Endothelial cell of hepatic sinusoid (primary cell): ENCODE measurements around the gene TRPM2.

Experiments used
- in situ Hi-C: cut with HindIII; loops from 2 replicates; pipeline ENCODE4 v1.10.0; 2017; ENCODE audit warnings: low sequenced_read_pairs

The TRPM2 gene

GRCh38 chr21:44370786-44371410, 17.5 kb downstream of the TRPM2 start:
- in situ Hi-C loops: no loop called here

- in situ Hi-C loops: no loop called here
Measured at GRCh38 chr21:44371596-44371995, 18.2 kb downstream of the TRPM2 start.

GRCh38 chr21:44372616-44373015, 19.2 kb downstream of the TRPM2 start:
- in situ Hi-C loops: no loop called here

- in situ Hi-C loops: loop anchor here (25.0 kb wide), 1 partner anchor 113 kb away; no protein-coding TSS in a partner anchor
Measured at GRCh38 chr21:44374601-44375280, 21.3 kb downstream of the TRPM2 start.

- in situ Hi-C loops: loop anchor here (25.0 kb wide), 1 partner anchor 112 kb away; no protein-coding TSS in a partner anchor
Measured at GRCh38 chr21:44375281-44375651, 21.8 kb downstream of the TRPM2 start.

- in situ Hi-C loops: loop anchor here (25.0 kb wide), 1 partner anchor 112 kb away; no protein-coding TSS in a partner anchor
Measured at GRCh38 chr21:44375761-44376241, 22.4 kb downstream of the TRPM2 start.

- in situ Hi-C loops: loop anchor here (25.0 kb wide), 1 partner anchor 111 kb away; no protein-coding TSS in a partner anchor
Measured at GRCh38 chr21:44376606-44377005, 23.2 kb downstream of the TRPM2 start.

GRCh38 chr21:44377201-44377921, 23.9 kb downstream of the TRPM2 start:
- in situ Hi-C loops: loop anchor here (25.0 kb wide), 1 partner anchor 110 kb away; no protein-coding TSS in a partner anchor

- in situ Hi-C loops: loop anchor here (25.0 kb wide), 1 partner anchor 109 kb away; no protein-coding TSS in a partner anchor
Measured at GRCh38 chr21:44377922-44378645, 24.7 kb downstream of the TRPM2 start.

GRCh38 chr21:44378646-44379514, 25.5 kb downstream of the TRPM2 start:
- in situ Hi-C loops: loop anchor here (25.0 kb wide), 1 partner anchor 108 kb away; no protein-coding TSS in a partner anchor

GRCh38 chr21:44379515-44379848, 26.1 kb downstream of the TRPM2 start:
- in situ Hi-C loops: loop anchor here (25.0 kb wide), 1 partner anchor 108 kb away; no protein-coding TSS in a partner anchor

GRCh38 chr21:44379991-44380865, 26.8 kb downstream of the TRPM2 start:
- in situ Hi-C loops: loop anchor here (25.0 kb wide), 1 partner anchor 107 kb away; no protein-coding TSS in a partner anchor

- in situ Hi-C loops: loop anchor here (25.0 kb wide), 1 partner anchor 106 kb away; no protein-coding TSS in a partner anchor
Measured at GRCh38 chr21:44380876-44381275, 27.5 kb downstream of the TRPM2 start.

- in situ Hi-C loops: loop anchor here (25.0 kb wide), 1 partner anchor 105 kb away; no protein-coding TSS in a partner anchor
Measured at GRCh38 chr21:44381874-44382273, 28.5 kb downstream of the TRPM2 start.

GRCh38 chr21:44382536-44382935, 29.1 kb downstream of the TRPM2 start:
- in situ Hi-C loops: loop anchor here (25.0 kb wide), 1 partner anchor 105 kb away; no protein-coding TSS in a partner anchor

GRCh38 chr21:44383216-44383615, 29.8 kb downstream of the TRPM2 start:
- in situ Hi-C loops: loop anchor here (25.0 kb wide), 1 partner anchor 104 kb away; no protein-coding TSS in a partner anchor

GRCh38 chr21:44384968-44385367, 31.5 kb downstream of the TRPM2 start:
- in situ Hi-C loops: loop anchor here (25.0 kb wide), 1 partner anchor 102 kb away; no protein-coding TSS in a partner anchor

- in situ Hi-C loops: loop anchor here (25.0 kb wide), 1 partner anchor 98 kb away; no protein-coding TSS in a partner anchor
Measured at GRCh38 chr21:44389335-44389734, 35.9 kb downstream of the TRPM2 start.
